ENCODE measurements around the gene CDC42BPB. TPM values are rescaled to one million over a fixed set of nuclear protein-coding genes. Genes with fewer than 3 reads are reported as not detected.
A peak's percentile ranks its signal among the peaks of the same experiment; 100 is the strongest.

Gene CDC42BPB
- total RNA-seq, 1 donor from 2014 or later = 102 TPM

DNA sequence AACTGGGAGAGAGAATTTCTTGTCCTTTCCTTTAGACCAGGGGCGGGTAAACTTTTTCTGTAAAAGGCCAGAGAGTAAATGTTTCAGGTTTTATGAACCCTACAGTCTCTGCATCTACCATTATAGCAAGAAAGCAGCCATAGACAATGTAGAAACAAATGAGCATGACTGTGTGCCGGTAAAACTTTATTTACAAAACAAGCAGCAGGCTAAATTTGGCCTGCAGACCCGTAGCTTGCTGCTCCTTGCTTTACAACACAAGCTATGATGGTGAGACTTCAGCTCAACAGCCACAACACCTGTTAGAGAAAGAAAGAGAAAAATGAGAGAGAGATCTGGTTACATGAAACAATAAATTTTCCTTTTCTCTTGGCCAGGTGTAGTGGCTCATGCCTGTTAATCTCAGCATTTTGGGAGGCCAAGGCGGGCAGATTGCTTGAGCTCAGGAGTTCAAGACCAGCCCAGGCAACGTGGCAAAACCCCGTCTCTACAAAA lies 4.2 kb upstream of the CDC42BPB start:
- H3K36me3 ChIP-seq = no peaks in the 10 kb centered on the region
- intact Hi-C loops (cut with DNase I) = no loop called here
- TF ChIP-seq, protein P1, sequence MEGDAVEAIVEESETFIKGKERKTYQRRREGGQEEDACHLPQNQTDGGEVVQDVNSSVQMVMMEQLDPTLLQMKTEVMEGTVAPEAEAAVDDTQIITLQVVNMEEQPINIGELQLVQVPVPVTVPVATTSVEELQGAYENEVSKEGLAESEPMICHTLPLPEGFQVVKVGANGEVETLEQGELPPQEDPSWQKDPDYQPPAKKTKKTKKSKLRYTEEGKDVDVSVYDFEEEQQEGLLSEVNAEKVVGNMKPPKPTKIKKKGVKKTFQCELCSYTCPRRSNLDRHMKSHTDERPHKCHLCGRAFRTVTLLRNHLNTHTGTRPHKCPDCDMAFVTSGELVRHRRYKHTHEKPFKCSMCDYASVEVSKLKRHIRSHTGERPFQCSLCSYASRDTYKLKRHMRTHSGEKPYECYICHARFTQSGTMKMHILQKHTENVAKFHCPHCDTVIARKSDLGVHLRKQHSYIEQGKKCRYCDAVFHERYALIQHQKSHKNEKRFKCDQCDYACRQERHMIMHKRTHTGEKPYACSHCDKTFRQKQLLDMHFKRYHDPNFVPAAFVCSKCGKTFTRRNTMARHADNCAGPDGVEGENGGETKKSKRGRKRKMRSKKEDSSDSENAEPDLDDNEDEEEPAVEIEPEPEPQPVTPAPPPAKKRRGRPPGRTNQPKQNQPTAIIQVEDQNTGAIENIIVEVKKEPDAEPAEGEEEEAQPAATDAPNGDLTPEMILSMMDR (IDR thresholded peaks at IDR 0.05) = no peak
- H3K4me3 ChIP-seq = no peak overlapping the region
- H3K4me1 ChIP-seq = peaks cover 24% of the 10 kb centered on the region
- H3K27me3 ChIP-seq = no peaks in the 10 kb centered on the region
- no peak for ATAC-seq
- no peak for DNase-seq
- no peaks in the 10 kb centered on the region for H3K9me3 ChIP-seq
- H3K27ac ChIP-seq = no peak overlapping the region

DNA sequence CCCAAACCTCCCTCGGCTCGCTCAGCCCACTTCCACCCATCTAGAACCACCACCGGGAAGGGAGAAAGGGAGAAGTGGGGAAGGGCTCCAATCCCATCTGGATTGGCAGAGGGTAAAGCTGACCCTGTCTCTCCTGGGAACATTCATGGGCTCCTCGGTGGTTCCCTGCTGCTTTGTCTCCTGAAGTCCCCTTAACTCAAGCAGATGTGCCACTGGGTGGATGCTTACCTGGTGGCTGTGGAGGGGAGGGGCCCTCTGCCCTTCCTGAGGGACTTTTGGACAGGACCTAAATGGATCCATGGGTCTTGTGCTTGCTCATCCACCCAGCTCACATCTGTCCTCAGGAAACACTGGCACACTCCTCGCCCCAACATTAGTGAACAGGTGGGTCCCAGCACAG lies 2.2 kb upstream of the CDC42BPB start:
- peaks cover 29% of the 10 kb centered on the region for H3K4me1 ChIP-seq
- TF ChIP-seq, protein P1 (IDR thresholded peaks at IDR 0.05) = no peak
- DNase-seq (peak; percentile 48), ATAC-seq (no peak)
- intact Hi-C loops (cut with DNase I) = no loop called here
- H3K4me3 ChIP-seq = no peak overlapping the region
- no peak overlapping the region for H3K27ac ChIP-seq
- no peaks in the 10 kb centered on the region for H3K36me3 ChIP-seq
- no peaks in the 10 kb centered on the region for H3K27me3 ChIP-seq
- H3K9me3 ChIP-seq = no peaks in the 10 kb centered on the region

DNA sequence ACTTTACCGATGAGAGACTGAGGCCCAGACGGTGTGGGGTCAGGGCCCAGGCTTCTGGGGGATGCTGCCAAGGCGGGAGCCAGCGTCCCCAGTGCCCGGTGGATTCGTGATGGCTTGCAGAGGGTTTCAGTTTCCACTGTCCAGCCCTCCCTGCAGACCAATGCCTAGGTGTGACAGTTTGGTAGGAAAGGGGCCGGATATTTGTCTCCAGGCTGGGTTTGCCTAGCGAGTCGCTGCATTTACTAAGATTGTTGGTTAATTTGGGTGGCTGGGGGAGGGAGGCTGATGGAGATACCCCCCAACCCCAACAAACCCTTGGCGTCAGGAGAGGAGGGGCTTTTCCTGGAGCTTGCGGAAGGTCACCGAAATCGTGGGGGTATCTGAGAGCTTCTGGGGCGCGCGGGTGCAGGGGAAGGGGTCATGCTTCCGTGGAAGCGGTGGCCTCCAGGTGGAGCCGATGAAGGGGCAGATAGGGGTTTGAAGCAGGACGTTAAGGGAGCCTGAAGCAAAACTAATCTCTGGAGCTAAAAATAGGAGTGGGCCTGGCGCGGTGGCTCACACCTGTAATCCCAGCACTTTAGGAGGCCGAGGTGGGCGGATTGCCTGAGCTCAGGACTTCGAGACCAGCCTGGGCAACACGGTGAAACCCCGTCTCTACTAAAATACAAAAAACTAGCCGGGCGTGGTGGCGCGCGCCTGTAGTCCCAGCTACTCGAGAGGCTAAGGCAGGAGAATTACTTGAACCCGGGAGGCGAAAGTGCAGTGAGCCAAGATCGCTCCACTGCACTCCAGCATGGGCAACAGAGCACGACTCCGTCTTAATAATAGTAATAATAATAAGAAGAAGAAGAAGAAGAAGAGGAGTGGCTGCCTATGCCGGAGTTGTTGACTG lies 1.1 kb upstream of the CDC42BPB start:
- Histone ChIP-seq H3K36me3 (no peaks in the 10 kb centered on the region), H3K4me1 (peaks cover 34% of the 10 kb centered on the region), H3K27ac (peak overlapping the region; percentile 82), H3K27me3 (no peaks in the 10 kb centered on the region), H3K9me3 (no peaks in the 10 kb centered on the region), H3K4me3 (peak overlapping the region; percentile 86)
- DNase-seq (peak; percentile 65), ATAC-seq (peak; percentile 3)
- TF ChIP-seq, protein P1 (IDR thresholded peaks at IDR 0.05) = no peak
- intact Hi-C loops (cut with DNase I) = no loop called here

DNA sequence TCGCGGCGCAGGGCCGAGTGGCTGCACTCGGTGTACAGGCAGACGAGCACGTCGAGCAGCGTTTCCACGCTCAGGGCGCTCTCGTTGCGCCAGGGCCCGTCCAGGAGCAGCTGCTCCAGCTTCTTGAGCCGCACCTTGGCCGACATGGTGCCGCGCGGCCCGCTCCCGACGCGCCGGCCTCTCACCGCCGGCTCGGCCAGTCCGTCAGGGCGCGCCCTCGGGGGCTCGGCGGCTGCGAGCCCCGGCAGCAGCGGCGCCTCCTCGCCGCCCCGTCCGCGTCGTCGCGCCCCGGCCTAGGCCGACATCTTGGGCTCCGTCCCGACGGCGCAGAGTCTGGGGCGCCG lies 349 bp downstream of the CDC42BPB start:
- Histone ChIP-seq H3K27ac (peak overlapping the region; percentile 88), H3K4me1 (peaks cover 34% of the 10 kb centered on the region), H3K9me3 (no peaks in the 10 kb centered on the region), H3K27me3 (no peaks in the 10 kb centered on the region), H3K36me3 (no peaks in the 10 kb centered on the region), H3K4me3 (peak overlapping the region; percentile 95)
- intact Hi-C loops (cut with DNase I) = no loop called here
- DNase-seq (peak; percentile 75), ATAC-seq (peak; percentile 0)
- TF ChIP-seq, protein P1 (IDR thresholded peaks at IDR 0.05) = no peak

DNA sequence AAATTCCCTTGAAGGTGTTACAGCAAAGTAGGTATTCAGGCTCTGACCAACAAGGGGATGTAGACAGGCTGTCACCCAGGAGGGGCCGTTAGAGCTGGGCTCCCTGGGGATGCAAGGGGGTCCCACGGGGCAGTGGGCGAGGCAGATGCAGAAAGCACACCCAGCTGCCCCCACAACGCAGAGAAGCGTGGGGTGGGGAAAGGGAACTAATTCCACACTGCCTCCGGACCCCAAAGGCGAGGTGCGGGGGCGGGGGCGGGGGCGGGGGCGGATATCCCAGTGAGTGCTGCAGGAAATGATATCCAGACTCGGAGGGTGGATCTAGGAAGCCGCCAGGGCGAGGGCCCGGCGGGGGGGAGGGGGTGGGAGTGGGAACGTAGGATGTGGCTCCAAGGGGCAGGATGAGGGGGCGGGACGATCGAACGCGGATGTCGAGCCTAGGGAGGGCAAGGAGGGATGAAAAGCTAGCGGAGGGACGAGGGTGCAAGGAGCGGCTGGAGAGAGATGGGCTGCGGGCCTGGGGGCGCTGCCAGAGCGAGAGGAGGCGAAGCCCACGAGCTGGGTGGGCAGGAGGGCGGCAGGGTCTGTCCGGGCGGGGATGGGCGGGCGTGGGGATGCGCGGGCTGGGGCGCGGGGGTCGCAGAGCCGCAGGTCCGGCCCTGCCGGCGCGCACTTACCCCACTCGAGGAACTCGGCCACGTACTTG lies 874 bp downstream of the CDC42BPB start:
- peak overlapping the region; percentile 88 for H3K27ac ChIP-seq
- intact Hi-C loops (cut with DNase I) = no loop called here
- H3K4me1 ChIP-seq = peaks cover 34% of the 10 kb centered on the region
- no peaks in the 10 kb centered on the region for H3K36me3 ChIP-seq
- TF ChIP-seq, protein P1 (IDR thresholded peaks at IDR 0.05) = no peak
- H3K4me3 ChIP-seq = peak overlapping the region; percentile 95
- no peaks in the 10 kb centered on the region for H3K9me3 ChIP-seq
- no peaks in the 10 kb centered on the region for H3K27me3 ChIP-seq
- ATAC-seq = peak; percentile 40
- peak; percentile 85 for DNase-seq

Measured in upper lobe of right lung (tissue), 1 donor.